ENCODE measurements around the gene PLCG2.

DNA sequence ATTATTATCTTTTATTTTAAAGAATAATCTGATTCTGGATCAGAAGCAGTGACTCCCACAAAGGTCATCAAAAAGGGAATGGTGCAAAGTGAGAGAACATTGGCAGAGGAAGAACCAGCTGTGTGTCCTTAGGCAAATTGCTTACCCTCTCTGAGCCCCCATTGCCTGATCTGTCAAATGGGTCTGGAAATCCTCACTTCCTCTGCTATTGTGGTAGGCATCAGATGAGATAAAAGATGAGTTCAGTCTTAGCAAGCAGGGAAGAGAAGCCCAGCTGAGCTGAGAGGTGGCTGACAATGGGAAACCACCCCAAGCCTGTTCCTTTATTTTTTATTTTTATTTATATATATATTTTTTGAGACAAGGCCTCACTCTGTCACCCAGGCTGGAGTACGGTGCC is 24.2 kb upstream of the PLCG2 start:
- TF ChIP-seq, protein P1, sequence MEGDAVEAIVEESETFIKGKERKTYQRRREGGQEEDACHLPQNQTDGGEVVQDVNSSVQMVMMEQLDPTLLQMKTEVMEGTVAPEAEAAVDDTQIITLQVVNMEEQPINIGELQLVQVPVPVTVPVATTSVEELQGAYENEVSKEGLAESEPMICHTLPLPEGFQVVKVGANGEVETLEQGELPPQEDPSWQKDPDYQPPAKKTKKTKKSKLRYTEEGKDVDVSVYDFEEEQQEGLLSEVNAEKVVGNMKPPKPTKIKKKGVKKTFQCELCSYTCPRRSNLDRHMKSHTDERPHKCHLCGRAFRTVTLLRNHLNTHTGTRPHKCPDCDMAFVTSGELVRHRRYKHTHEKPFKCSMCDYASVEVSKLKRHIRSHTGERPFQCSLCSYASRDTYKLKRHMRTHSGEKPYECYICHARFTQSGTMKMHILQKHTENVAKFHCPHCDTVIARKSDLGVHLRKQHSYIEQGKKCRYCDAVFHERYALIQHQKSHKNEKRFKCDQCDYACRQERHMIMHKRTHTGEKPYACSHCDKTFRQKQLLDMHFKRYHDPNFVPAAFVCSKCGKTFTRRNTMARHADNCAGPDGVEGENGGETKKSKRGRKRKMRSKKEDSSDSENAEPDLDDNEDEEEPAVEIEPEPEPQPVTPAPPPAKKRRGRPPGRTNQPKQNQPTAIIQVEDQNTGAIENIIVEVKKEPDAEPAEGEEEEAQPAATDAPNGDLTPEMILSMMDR (IDR thresholded peaks at IDR 0.05) = no peak
- no peak for TF ChIP-seq POLR2A (IDR thresholded peaks at IDR 0.05)
